Keratinocyte (primary cell): ENCODE results near the gene CDADC1. TPM values are rescaled to one million over a fixed set of nuclear protein-coding genes. Genes with fewer than 3 reads are reported as not detected.

ENCODE experiments used
- DNase-seq: peaks from one replicate; pipeline ENCODE4 v3.0.0-alpha.2; 2011; ENCODE audit warnings: low read depth, missing footprints, low spot score
- FAIRE-seq: peaks from 2 replicates; lab custom pipeline; 2011; peaks lifted over from hg19 to GRCh38; lab: Jason Lieb, UNC
- H2AFZ ChIP-seq: 2 replicates; pipeline ENCODE4 v1.6.0; 2012; ENCODE audit warnings: low read length, control low read depth, inconsistent platforms; ENCODE audit not compliant: control insufficient read depth
- H3K27ac ChIP-seq: 2 replicates; pipeline ENCODE4 v1.5.1; 2011; ENCODE audit warnings: low read length; ENCODE audit not compliant: control insufficient read depth, insufficient read depth
- H3K27me3 ChIP-seq: 3 replicates; pipeline ENCODE4 v1.6.0; 2011; ENCODE audit warnings: low read length; ENCODE audit not compliant: control insufficient read depth, insufficient read depth; ENCODE audit errors: extremely low read depth
- H3K36me3 ChIP-seq, 2 experiments: 2 replicates in 1 of 2; 3 replicates in 1 of 2; pipeline ENCODE4 v1.5.1; 2011; ENCODE audit warnings: low read length in 2 of 2, mild to moderate bottlenecking in 1 of 2; ENCODE audit not compliant: control insufficient read depth in 2 of 2, insufficient read depth in 2 of 2; ENCODE audit errors: extremely low read depth in 1 of 2
- H3K4me1 ChIP-seq: 3 replicates; pipeline ENCODE4 v1.5.1; 2011; ENCODE audit warnings: low read length; ENCODE audit not compliant: control insufficient read depth, insufficient read depth; ENCODE audit errors: extremely low read depth
- H3K4me2 ChIP-seq: 3 replicates; pipeline ENCODE4 v1.6.0; 2011; ENCODE audit warnings: low read depth, low read length; ENCODE audit not compliant: control insufficient read depth, insufficient read depth; ENCODE audit errors: extremely low read depth
- H3K4me3 ChIP-seq, 3 experiments: fragments of 200-600 bp in 1 of 3; sonication (generic) in 1 of 3; 2 replicates in 2 of 3; 3 replicates in 1 of 3; pipeline ENCODE4 v1.5.1; 2011 to 2016; ENCODE audit warnings: low read length in 3 of 3, mild to moderate bottlenecking in 3 of 3, control low read depth in 2 of 3, inconsistent platforms in 1 of 3, low read depth in 1 of 3, mixed read lengths in 1 of 3, mixed run types in 1 of 3, moderate library complexity in 1 of 3; ENCODE audit not compliant: control insufficient read depth in 2 of 3, insufficient read depth in 2 of 3; ENCODE audit errors: extremely low read depth in 1 of 3
- H3K79me2 ChIP-seq: 2 replicates; pipeline ENCODE4 v1.6.0; 2012; ENCODE audit warnings: low read length; ENCODE audit not compliant: control insufficient read depth, insufficient read depth
- H3K9ac ChIP-seq: 3 replicates; pipeline ENCODE4 v1.6.0; 2011; ENCODE audit warnings: low read length; ENCODE audit not compliant: control insufficient read depth, insufficient read depth; ENCODE audit errors: extremely low read depth
- H3K9me1 ChIP-seq: 3 replicates; pipeline ENCODE4 v1.6.0; 2011; ENCODE audit warnings: low read length; ENCODE audit not compliant: control insufficient read depth, insufficient read depth; ENCODE audit errors: extremely low read depth
- H3K9me3 ChIP-seq: 2 replicates; pipeline ENCODE4 v1.5.1; 2012; ENCODE audit warnings: low read depth, low read length; ENCODE audit not compliant: control insufficient read depth
- H4K20me1 ChIP-seq: 3 replicates; pipeline ENCODE4 v1.6.0; 2011; ENCODE audit warnings: low read length; ENCODE audit not compliant: control insufficient read depth, insufficient read depth; ENCODE audit errors: extremely low read depth
- EZH2 ChIP-seq: IDR thresholded peaks from one replicate; pipeline ENCODE4 v1.6.1; 2012; ENCODE audit warnings: inconsistent platforms, mild to moderate bottlenecking, low read length, moderate library complexity
- dilution Hi-C: fragments of 300-500 bp; cut with MboI; formaldehyde crosslinking; loops from one replicate; pipeline ENCODE4 v1.7.0; 2020; ENCODE audit warnings: low sequenced_read_pairs; ENCODE audit not compliant: extremely low pct_ligation_motif_present
- polyA plus RNA-seq, 5 experiments: library from polyadenylated mRNA; depleted of rRNA in 3 of 5; stranded (reverse) in 3 of 5; stranded (forward) in 1 of 5; unstranded in 1 of 5; fragments of >200 nt; gene quantifications; 1 replicate in 1 of 5; 2 replicates in 3 of 5; 3 replicates in 1 of 5; pipeline versions ENCODE4 v1.2.1 to v1.2.3, GENCODE V29; 2011 to 2012; ENCODE audit warnings: missing spikeins in 2 of 5, low read depth in 1 of 5, low replicate concordance in 1 of 5
- TF ChIP-seq, protein P1 (sequence below), 3 experiments: IDR thresholded peaks in 1 of 3; conservative IDR thresholded peaks in 1 of 3; optimal IDR thresholded peaks in 1 of 3; 2 replicates in 2 of 3; 3 replicates in 1 of 3; pipeline versions ENCODE3 to v1.5.1; 2011; ENCODE audit warnings: low read length in 3 of 3, mild to moderate bottlenecking in 3 of 3, moderate library complexity in 2 of 3, control low read depth in 1 of 3, inconsistent platforms in 1 of 3; ENCODE audit not compliant: insufficient read depth in 2 of 3; ENCODE audit errors: extremely low read depth in 1 of 3

CDADC1 gene
- polyA plus RNA-seq, 1 donor (not counting 4 experiments of a cell fraction or from before 2014, with no cell fraction given) = 3.8 TPM

DNA sequence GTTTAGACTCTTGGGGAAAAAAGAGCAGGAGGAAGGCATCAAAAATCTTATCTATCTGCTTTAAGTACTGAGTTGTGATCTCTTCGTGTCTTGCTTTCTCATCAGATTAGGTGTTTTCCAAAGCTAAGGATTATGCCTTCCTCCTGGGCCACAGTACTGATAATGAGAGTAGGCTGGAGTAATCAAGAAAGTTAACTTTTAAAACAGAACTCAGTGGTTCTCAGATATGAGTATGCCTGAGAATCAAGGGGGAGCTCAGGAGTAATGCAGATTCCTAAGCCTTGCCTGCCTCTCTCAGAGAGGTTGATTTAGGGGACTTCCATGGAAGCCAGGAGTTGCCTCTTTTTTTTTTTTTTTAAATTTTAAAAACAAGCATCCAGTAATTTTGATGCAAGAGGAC is 23.5 kb downstream of the CDADC1 start:
- Histone ChIP-seq H3K27ac (no peak overlapping the region), H3K4me2 (no peak overlapping the region), H3K27me3 (no peaks in the 10 kb centered on the region), H3K79me2 (no peaks in the 10 kb centered on the region), H3K9me3 (no peaks in the 10 kb centered on the region), H3K4me1 (no peaks in the 10 kb centered on the region), H4K20me1 (no peaks in the 10 kb centered on the region), H3K4me3 (no peak overlapping the region), H3K9ac (no peak overlapping the region), H3K36me3 (peaks cover 0 to 1% of the 10 kb centered on the region in 2 experiments), H2AFZ (no peak overlapping the region), H3K9me1 (no peaks in the 10 kb centered on the region)
- no peak for FAIRE-seq
- dilution Hi-C loops = no loop called here
- TF ChIP-seq EZH2 = no peak
- TF ChIP-seq, protein P1, sequence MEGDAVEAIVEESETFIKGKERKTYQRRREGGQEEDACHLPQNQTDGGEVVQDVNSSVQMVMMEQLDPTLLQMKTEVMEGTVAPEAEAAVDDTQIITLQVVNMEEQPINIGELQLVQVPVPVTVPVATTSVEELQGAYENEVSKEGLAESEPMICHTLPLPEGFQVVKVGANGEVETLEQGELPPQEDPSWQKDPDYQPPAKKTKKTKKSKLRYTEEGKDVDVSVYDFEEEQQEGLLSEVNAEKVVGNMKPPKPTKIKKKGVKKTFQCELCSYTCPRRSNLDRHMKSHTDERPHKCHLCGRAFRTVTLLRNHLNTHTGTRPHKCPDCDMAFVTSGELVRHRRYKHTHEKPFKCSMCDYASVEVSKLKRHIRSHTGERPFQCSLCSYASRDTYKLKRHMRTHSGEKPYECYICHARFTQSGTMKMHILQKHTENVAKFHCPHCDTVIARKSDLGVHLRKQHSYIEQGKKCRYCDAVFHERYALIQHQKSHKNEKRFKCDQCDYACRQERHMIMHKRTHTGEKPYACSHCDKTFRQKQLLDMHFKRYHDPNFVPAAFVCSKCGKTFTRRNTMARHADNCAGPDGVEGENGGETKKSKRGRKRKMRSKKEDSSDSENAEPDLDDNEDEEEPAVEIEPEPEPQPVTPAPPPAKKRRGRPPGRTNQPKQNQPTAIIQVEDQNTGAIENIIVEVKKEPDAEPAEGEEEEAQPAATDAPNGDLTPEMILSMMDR (optimal IDR thresholded peaks at IDR 0.05 in 1 of 3, IDR thresholded peaks at IDR 0.05 in 1 of 3, conservative IDR thresholded peaks at IDR 0.05 in 1 of 3; ENCODE audit: extremely low read depth in 1 of 3, insufficient read depth in 2 of 3, low read length in 3 of 3) = no peak
- DNase-seq = no peak

DNA sequence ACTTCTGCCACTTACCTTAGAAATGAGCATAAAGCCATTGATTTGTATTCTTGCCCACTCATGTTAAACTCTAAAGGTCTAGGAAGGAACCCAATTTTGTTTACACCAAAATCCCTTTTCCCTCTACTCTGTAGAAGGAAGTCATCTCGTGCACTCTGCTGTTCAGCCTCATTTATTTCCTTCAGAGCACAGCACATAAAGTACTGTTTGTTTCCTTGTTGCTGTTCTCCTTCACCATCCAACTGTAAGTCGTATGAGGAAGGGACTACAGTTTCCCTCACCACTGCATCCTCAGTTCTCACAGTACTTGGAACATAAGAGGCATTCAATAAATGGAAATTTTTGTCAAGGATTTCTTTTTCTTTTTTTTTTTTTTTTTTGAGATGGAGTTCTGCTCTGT is 24.6 kb downstream of the CDADC1 start:
- DNase-seq = no peak
- no peaks in the 10 kb centered on the region for H4K20me1 ChIP-seq
- no peaks in the 10 kb centered on the region for H3K27me3 ChIP-seq
- no peaks in the 10 kb centered on the region for H3K9me3 ChIP-seq
- no peaks in the 10 kb centered on the region for H3K4me1 ChIP-seq
- H2AFZ ChIP-seq = no peak overlapping the region
- no peak overlapping the region for H3K9ac ChIP-seq
- no peaks in the 10 kb centered on the region for H3K79me2 ChIP-seq
- FAIRE-seq = no peak
- TF ChIP-seq EZH2 = no peak
- TF ChIP-seq, protein P1 (optimal IDR thresholded peaks at IDR 0.05 in 1 of 3, IDR thresholded peaks at IDR 0.05 in 1 of 3, conservative IDR thresholded peaks at IDR 0.05 in 1 of 3; ENCODE audit: extremely low read depth in 1 of 3, insufficient read depth in 2 of 3, low read length in 3 of 3) = no peak
- H3K4me3 ChIP-seq = no peak overlapping the region
- H3K36me3 ChIP-seq = peaks cover 0 to 1% of the 10 kb centered on the region in 2 experiments
- no peak overlapping the region for H3K4me2 ChIP-seq
- dilution Hi-C loops = no loop called here
- H3K9me1 ChIP-seq = no peaks in the 10 kb centered on the region
- H3K27ac ChIP-seq = no peak overlapping the region
